ENCODE results near the gene PARD3B.

Gene PARD3B

GRCh38 chr2:204973616-204974015, 428.3 kb downstream of the PARD3B start:
- no peak overlapping the region for H3K4me2 ChIP-seq (ENCODE audit: low read length)
- H3K9ac ChIP-seq (ENCODE audit: low read depth, low read length), result no peak overlapping the region
- H3K9me3 ChIP-seq (replicated peaks; ENCODE audit: low read length), result no peaks in the 10 kb centered on the region
- no peak overlapping the region for H3K4me3 ChIP-seq (ENCODE audit: low read length)
- no peaks in the 10 kb centered on the region for H3K4me1 ChIP-seq (ENCODE audit: control insufficient read depth, insufficient read depth, low read length)
- no peaks in the 10 kb centered on the region for H3K36me3 ChIP-seq (ENCODE audit: insufficient read depth, low read length)
- H3K27me3 ChIP-seq (ENCODE audit: control insufficient read depth, insufficient read depth, low read length), result no peaks in the 10 kb centered on the region

DNA sequence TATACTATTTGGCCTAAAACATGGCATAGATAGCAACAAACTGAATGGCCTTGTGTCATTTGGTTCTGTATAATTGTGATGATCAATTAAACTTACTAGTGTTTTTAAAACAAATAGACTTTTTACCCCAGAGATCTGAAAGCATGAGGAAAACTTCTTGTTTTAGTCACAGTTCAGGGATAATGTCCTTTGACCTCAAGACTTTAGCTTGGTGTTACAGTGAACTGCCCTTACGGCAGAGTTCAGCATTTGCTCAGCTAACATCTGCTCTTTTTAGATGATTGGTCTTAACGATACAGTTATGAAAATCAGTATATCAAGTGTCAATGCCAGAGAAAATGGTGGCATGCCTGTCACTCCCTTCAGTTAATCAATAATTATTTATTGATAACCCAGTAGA, 429.2 kb downstream of the PARD3B start:
- no peaks in the 10 kb centered on the region for H3K27me3 ChIP-seq (ENCODE audit: control insufficient read depth, insufficient read depth, low read length)
- H3K4me1 ChIP-seq (ENCODE audit: control insufficient read depth, insufficient read depth, low read length), result no peaks in the 10 kb centered on the region
- H3K4me3 ChIP-seq (ENCODE audit: low read length), result no peak overlapping the region
- H3K9me3 ChIP-seq (replicated peaks; ENCODE audit: low read length), result no peaks in the 10 kb centered on the region
- no peak overlapping the region for H3K9ac ChIP-seq (ENCODE audit: low read depth, low read length)
- no peak overlapping the region for H3K4me2 ChIP-seq (ENCODE audit: low read length)
- H3K36me3 ChIP-seq (ENCODE audit: insufficient read depth, low read length), result no peaks in the 10 kb centered on the region

GRCh38 chr2:204977914-204978313, 432.6 kb downstream of the PARD3B start:
- H3K4me2 ChIP-seq (ENCODE audit: low read length), result no peak overlapping the region
- H3K27me3 ChIP-seq (ENCODE audit: control insufficient read depth, insufficient read depth, low read length), result no peaks in the 10 kb centered on the region
- no peak overlapping the region for H3K9ac ChIP-seq (ENCODE audit: low read depth, low read length)
- no peaks in the 10 kb centered on the region for H3K9me3 ChIP-seq (replicated peaks; ENCODE audit: low read length)
- H3K4me3 ChIP-seq (ENCODE audit: low read length), result no peak overlapping the region
- no peaks in the 10 kb centered on the region for H3K36me3 ChIP-seq (ENCODE audit: insufficient read depth, low read length)
- no peaks in the 10 kb centered on the region for H3K4me1 ChIP-seq (ENCODE audit: control insufficient read depth, insufficient read depth, low read length)

DNA sequence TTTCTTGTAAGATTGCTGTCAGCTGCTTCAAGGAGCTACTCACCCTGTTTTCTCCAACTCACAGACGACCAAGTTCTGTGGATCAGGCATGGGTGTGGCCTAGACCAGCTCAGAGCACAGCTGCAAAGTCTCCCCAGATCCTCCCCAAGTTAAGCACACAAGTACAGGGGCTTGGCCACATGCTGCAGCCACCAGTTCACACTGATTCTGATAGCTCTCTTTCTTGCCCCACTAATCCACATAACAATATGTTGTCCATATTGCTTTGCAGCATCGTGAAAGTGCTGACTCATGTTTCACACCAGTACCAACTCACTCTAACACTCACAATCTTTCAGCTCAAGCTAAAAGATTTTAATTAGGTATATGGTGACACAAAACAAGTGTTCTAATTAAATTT, 437.0 kb downstream of the PARD3B start:
- Histone ChIP-seq H3K27me3 (ENCODE audit: control insufficient read depth, insufficient read depth, low read length) (no peaks in the 10 kb centered on the region), H3K36me3 (ENCODE audit: insufficient read depth, low read length) (no peaks in the 10 kb centered on the region), H3K9ac (ENCODE audit: low read depth, low read length) (no peak overlapping the region), H3K4me2 (ENCODE audit: low read length) (no peak overlapping the region), H3K4me3 (ENCODE audit: low read length) (no peak overlapping the region), H3K4me1 (ENCODE audit: control insufficient read depth, insufficient read depth, low read length) (no peaks in the 10 kb centered on the region), H3K9me3 (replicated peaks; ENCODE audit: low read length) (no peaks in the 10 kb centered on the region)

- no peaks in the 10 kb centered on the region for H3K27me3 ChIP-seq (ENCODE audit: control insufficient read depth, insufficient read depth, low read length)
- no peak overlapping the region for H3K4me2 ChIP-seq (ENCODE audit: low read length)
- H3K36me3 ChIP-seq (ENCODE audit: insufficient read depth, low read length), result no peaks in the 10 kb centered on the region
- no peaks in the 10 kb centered on the region for H3K9me3 ChIP-seq (replicated peaks; ENCODE audit: low read length)
- no peak overlapping the region for H3K4me3 ChIP-seq (ENCODE audit: low read length)
- H3K9ac ChIP-seq (ENCODE audit: low read depth, low read length), result no peak overlapping the region
- no peaks in the 10 kb centered on the region for H3K4me1 ChIP-seq (ENCODE audit: control insufficient read depth, insufficient read depth, low read length)
These were observed 439.2 kb downstream of the PARD3B start for GRCh38 chr2:204984518-204984917.

DNA sequence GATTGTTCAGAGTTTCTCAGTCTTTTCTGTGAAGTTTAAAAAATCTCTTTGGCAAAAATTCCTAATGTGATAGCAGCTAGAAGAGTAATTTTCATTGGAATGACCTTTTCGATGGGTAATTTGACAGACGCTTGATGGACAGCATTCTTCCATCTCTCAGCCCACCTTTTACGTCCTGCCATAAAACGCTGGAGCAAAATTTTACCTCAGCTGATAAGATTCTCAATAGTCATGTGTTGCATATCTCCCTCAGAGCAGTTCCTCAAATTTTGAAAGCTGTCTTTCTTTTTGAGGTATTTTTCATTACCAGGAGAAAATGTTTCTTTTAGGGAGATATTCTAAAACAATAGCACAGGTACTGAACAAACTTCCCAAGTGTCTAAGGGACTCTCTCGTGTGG, 441.4 kb downstream of the PARD3B start:
- Histone ChIP-seq H3K4me3 (ENCODE audit: low read length) (no peak overlapping the region), H3K27me3 (ENCODE audit: control insufficient read depth, insufficient read depth, low read length) (no peaks in the 10 kb centered on the region), H3K9me3 (replicated peaks; ENCODE audit: low read length) (no peaks in the 10 kb centered on the region), H3K4me1 (ENCODE audit: control insufficient read depth, insufficient read depth, low read length) (no peaks in the 10 kb centered on the region), H3K36me3 (ENCODE audit: insufficient read depth, low read length) (no peaks in the 10 kb centered on the region), H3K9ac (ENCODE audit: low read depth, low read length) (no peak overlapping the region), H3K4me2 (ENCODE audit: low read length) (no peak overlapping the region)

DNA sequence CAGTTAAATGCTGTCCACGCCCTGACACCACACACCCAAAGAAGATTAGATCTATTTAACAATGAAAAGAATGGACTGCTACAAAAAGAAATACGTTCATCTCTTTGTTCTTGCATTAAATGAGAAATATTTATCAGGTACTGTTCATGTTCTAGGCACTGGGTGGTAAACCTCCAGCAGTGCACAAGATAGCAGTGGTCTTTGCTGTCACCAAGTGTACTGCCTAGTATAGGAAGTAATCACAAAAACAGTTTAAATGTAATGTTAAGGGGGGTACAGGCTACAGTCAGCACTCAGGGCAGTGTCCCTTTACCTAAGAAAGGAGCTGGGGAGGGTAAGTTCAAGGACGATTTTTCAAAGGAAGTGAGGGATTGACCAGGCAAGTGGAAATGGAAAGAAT, 443.6 kb downstream of the PARD3B start:
- no peaks in the 10 kb centered on the region for H3K27me3 ChIP-seq (ENCODE audit: control insufficient read depth, insufficient read depth, low read length)

GRCh38 chr2:204989877-204990276, 444.6 kb downstream of the PARD3B start:
- no peaks in the 10 kb centered on the region for H3K36me3 ChIP-seq (ENCODE audit: insufficient read depth, low read length)
- no peaks in the 10 kb centered on the region for H3K4me1 ChIP-seq (ENCODE audit: control insufficient read depth, insufficient read depth, low read length)
- H3K27me3 ChIP-seq (ENCODE audit: control insufficient read depth, insufficient read depth, low read length), result no peaks in the 10 kb centered on the region
- H3K9ac ChIP-seq (ENCODE audit: low read depth, low read length), result no peak overlapping the region
- H3K9me3 ChIP-seq (replicated peaks; ENCODE audit: low read length), result no peaks in the 10 kb centered on the region
- no peak overlapping the region for H3K4me2 ChIP-seq (ENCODE audit: low read length)
- H3K4me3 ChIP-seq (ENCODE audit: low read length), result no peak overlapping the region

More for the DNA sequence above, 443.6 kb downstream of the PARD3B start:
- Histone ChIP-seq H3K4me1 (ENCODE audit: control insufficient read depth, insufficient read depth, low read length) (no peaks in the 10 kb centered on the region), H3K4me3 (ENCODE audit: low read length) (no peak overlapping the region), H3K4me2 (ENCODE audit: low read length) (no peak overlapping the region), H3K9me3 (replicated peaks; ENCODE audit: low read length) (no peaks in the 10 kb centered on the region), H3K36me3 (ENCODE audit: insufficient read depth, low read length) (no peaks in the 10 kb centered on the region), H3K9ac (ENCODE audit: low read depth, low read length) (no peak overlapping the region)

GRCh38 chr2:205001300-205001966, 456.2 kb downstream of the PARD3B start:
- H3K9ac ChIP-seq (ENCODE audit: low read depth, low read length), result no peak overlapping the region
- H3K27me3 ChIP-seq (ENCODE audit: control insufficient read depth, insufficient read depth, low read length), result no peaks in the 10 kb centered on the region
- no peaks in the 10 kb centered on the region for H3K9me3 ChIP-seq (replicated peaks; ENCODE audit: low read length)
- no peak overlapping the region for H3K4me2 ChIP-seq (ENCODE audit: low read length)
- H3K4me1 ChIP-seq (ENCODE audit: control insufficient read depth, insufficient read depth, low read length), result no peaks in the 10 kb centered on the region
- no peaks in the 10 kb centered on the region for H3K36me3 ChIP-seq (ENCODE audit: insufficient read depth, low read length)
- H3K4me3 ChIP-seq (ENCODE audit: low read length), result no peak overlapping the region

DNA sequence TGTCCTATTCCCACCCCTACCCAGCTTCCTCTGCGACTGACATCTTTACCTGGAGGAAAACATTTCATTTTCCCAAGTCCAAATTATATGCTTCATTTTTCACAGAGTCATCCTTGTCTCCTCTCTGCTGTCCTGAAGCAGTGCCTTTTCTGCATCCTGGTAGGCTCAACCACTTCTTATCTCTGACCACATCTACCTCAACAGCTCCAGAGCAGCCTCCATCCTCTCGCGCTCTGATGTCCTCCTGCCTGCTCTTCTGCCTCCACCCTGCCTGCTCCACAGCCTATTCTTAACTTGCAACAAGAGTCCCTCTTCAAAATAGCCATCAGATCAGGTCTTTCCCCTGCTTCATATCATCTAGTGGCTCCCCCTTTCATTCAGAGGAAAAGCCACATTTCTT, 457.1 kb downstream of the PARD3B start:
- Histone ChIP-seq H3K4me3 (ENCODE audit: low read length) (no peak overlapping the region), H3K36me3 (ENCODE audit: insufficient read depth, low read length) (no peaks in the 10 kb centered on the region), H3K27me3 (ENCODE audit: control insufficient read depth, insufficient read depth, low read length) (no peaks in the 10 kb centered on the region), H3K4me2 (ENCODE audit: low read length) (no peak overlapping the region), H3K9ac (ENCODE audit: low read depth, low read length) (no peak overlapping the region), H3K4me1 (ENCODE audit: control insufficient read depth, insufficient read depth, low read length) (no peaks in the 10 kb centered on the region), H3K9me3 (replicated peaks; ENCODE audit: low read length) (no peaks in the 10 kb centered on the region)

DNA sequence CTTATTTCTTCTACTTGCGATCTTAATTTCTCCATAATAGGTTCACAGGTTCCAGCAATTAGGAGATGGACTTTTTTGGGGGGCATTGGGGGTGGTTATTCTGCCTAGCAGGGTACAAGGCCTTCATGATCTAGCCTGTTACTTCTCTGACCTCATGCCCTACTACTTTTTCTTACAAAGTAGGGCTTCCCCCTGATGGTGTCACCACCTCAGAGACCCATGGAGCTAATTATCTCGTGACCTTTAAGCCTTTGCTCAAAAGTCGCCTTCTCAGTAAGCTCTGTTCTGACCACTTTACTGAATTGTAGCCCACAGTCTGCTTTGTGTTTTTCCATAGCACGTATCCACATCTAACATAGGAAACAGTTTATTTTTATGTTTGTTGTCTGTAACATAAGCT, 458.0 kb downstream of the PARD3B start:
- H3K4me3 ChIP-seq (ENCODE audit: low read length), result no peak overlapping the region
- no peaks in the 10 kb centered on the region for H3K9me3 ChIP-seq (replicated peaks; ENCODE audit: low read length)
- H3K9ac ChIP-seq (ENCODE audit: low read depth, low read length), result no peak overlapping the region
- H3K4me2 ChIP-seq (ENCODE audit: low read length), result no peak overlapping the region
- H3K36me3 ChIP-seq (ENCODE audit: insufficient read depth, low read length), result no peaks in the 10 kb centered on the region
- no peaks in the 10 kb centered on the region for H3K4me1 ChIP-seq (ENCODE audit: control insufficient read depth, insufficient read depth, low read length)
- no peaks in the 10 kb centered on the region for H3K27me3 ChIP-seq (ENCODE audit: control insufficient read depth, insufficient read depth, low read length)

- H3K9me3 ChIP-seq (replicated peaks; ENCODE audit: low read length), result no peaks in the 10 kb centered on the region
- H3K36me3 ChIP-seq (ENCODE audit: insufficient read depth, low read length), result no peaks in the 10 kb centered on the region
- no peaks in the 10 kb centered on the region for H3K27me3 ChIP-seq (ENCODE audit: control insufficient read depth, insufficient read depth, low read length)
- no peak overlapping the region for H3K4me3 ChIP-seq (ENCODE audit: low read length)
- no peak overlapping the region for H3K9ac ChIP-seq (ENCODE audit: low read depth, low read length)
- no peaks in the 10 kb centered on the region for H3K4me1 ChIP-seq (ENCODE audit: control insufficient read depth, insufficient read depth, low read length)
- no peak overlapping the region for H3K4me2 ChIP-seq (ENCODE audit: low read length)
These were observed 464.9 kb downstream of the PARD3B start for GRCh38 chr2:205010196-205010595.

Data from skeletal muscle satellite cell (primary cell).